PC-9 (cell line): ENCODE measurements around the gene EPS15. TPM values are rescaled to one million over a fixed set of nuclear protein-coding genes. Genes with fewer than 3 reads are reported as not detected.
A peak's percentile ranks its signal among the peaks of the same experiment; 100 is the strongest.

Experiments used
- BruUV-seq: library from RNA; stranded (reverse); fragments of 400-500 nt; replicated peaks from 2 replicates; lab custom pipeline; 2021; lab: Mats Ljungman, UMichigan
- CTCF ChIA-PET: fragments of 300-600 bp; sonication (Branson Sonifier 250); formaldehyde crosslinking; loops from one replicate; lab custom pipeline; 2022; ENCODE audit warnings: antibody characterized with exemption; lab: Charles Lee
- POLR2A ChIA-PET: fragments of 300-600 bp; sonication (Branson Sonifier 250); formaldehyde crosslinking; loops from one replicate; lab custom pipeline; 2022; ENCODE audit warnings: antibody characterized with exemption; ENCODE audit not compliant: unreplicated experiment; lab: Charles Lee
- DNase-seq, 2 experiments: peaks; one replicate each; pipeline versions ENCODE4 v3.0.0 to v3.0.0-alpha.2; 2015 to 2022; ENCODE audit warnings: mixed read lengths in 1 of 2
- H2AFZ ChIP-seq: fragments of 200-600 bp; sonication (generic); 2 replicates; pipeline ENCODE4 v1.8.1; 2017; ENCODE audit warnings: antibody characterized with exemption
- H3F3A ChIP-seq: fragments of 200-600 bp; sonication (generic); 2 replicates; pipeline ENCODE4 v1.8.1; 2017; ENCODE audit warnings: antibody characterized with exemption, mild to moderate bottlenecking, low read depth; ENCODE audit not compliant: insufficient read depth
- H3K27ac ChIP-seq: fragments of 200-600 bp; sonication (generic); 2 replicates; pipeline ENCODE4 v1.6.1; 2016; ENCODE audit warnings: mixed run types
- H3K27me3 ChIP-seq: fragments of 200-600 bp; sonication (generic); 2 replicates; pipeline ENCODE4 v1.6.1; 2016; ENCODE audit warnings: low read depth, mixed run types; ENCODE audit not compliant: insufficient read depth
- H3K36me3 ChIP-seq: fragments of 200-600 bp; sonication (generic); 2 replicates; pipeline ENCODE4 v1.6.1; 2016; ENCODE audit warnings: low read depth, mixed run types
- H3K4me1 ChIP-seq: fragments of 200-600 bp; sonication (generic); replicated peaks from 2 replicates; pipeline ENCODE4 v1.6.1; 2016; ENCODE audit warnings: mixed run types; ENCODE audit not compliant: insufficient read depth
- H3K4me2 ChIP-seq: fragments of 200-600 bp; sonication (generic); 2 replicates; pipeline ENCODE4 v1.6.1; 2017; ENCODE audit warnings: mixed run types
- H3K4me3 ChIP-seq: fragments of 200-600 bp; sonication (generic); 2 replicates; pipeline ENCODE4 v1.6.1; 2016; ENCODE audit warnings: mixed run types
- H3K79me2 ChIP-seq: fragments of 200-600 bp; sonication (generic); 2 replicates; pipeline ENCODE4 v1.6.1; 2017; ENCODE audit warnings: low read depth, mixed run types
- H3K9me2 ChIP-seq: fragments of 200-600 bp; sonication (generic); 2 replicates; pipeline ENCODE4 v1.8.1; 2017; ENCODE audit warnings: mild to moderate bottlenecking; ENCODE audit not compliant: insufficient read depth
- H3K9me3 ChIP-seq: fragments of 200-600 bp; sonication (generic); 2 replicates; pipeline ENCODE4 v1.8.1; 2016; ENCODE audit warnings: low read depth; ENCODE audit not compliant: insufficient read depth
- H4K20me1 ChIP-seq: fragments of 200-600 bp; sonication (generic); 2 replicates; pipeline ENCODE4 v1.8.1; 2017; ENCODE audit not compliant: insufficient read depth
- EZH2 ChIP-seq: fragments of 200-600 bp; sonication (generic); IDR thresholded peaks from 2 replicates; pipeline ENCODE4 v1.8.0; 2017; ENCODE audit warnings: antibody characterized with exemption, low read depth
- intact Hi-C: fragments of 100-400 bp; cut with micrococcal nuclease; formaldehyde crosslinking; loops from one replicate; pipeline ENCODE4 v1.10.0; 2022; ENCODE audit not compliant: unreplicated experiment
- total RNA-seq: library from RNA; stranded (reverse); gene quantifications from 2 replicates; pipeline ENCODE4 v1.2.3, GENCODE V29; 2021
- TF ChIP-seq, protein P1 (sequence below): fragments of 200-600 bp; sonication (generic); conservative IDR thresholded peaks from 2 replicates; pipeline ENCODE4 v1.6.1; 2017; ENCODE audit warnings: mixed run types, antibody characterized with exemption, mild to moderate bottlenecking, moderate library complexity

The EPS15 gene
- total RNA-seq, 1 experiment from 2014 or later = 60.1 TPM

GRCh38 chr1:51314974-51315373, 204.1 kb downstream of the EPS15 start:
- H3F3A ChIP-seq = peaks cover 23% of the 10 kb centered on the region
- H3K9me2 ChIP-seq = no peaks in the 10 kb centered on the region
- POLR2A ChIA-PET = interaction anchor here (0.5 to 0.6 kb wide), 3 partner anchors 12 to 52 kb away, joined by 3 to 21 read pairs (median 15); no protein-coding TSS in a partner anchor
- no peak for TF ChIP-seq EZH2
- TF ChIP-seq, protein P1, sequence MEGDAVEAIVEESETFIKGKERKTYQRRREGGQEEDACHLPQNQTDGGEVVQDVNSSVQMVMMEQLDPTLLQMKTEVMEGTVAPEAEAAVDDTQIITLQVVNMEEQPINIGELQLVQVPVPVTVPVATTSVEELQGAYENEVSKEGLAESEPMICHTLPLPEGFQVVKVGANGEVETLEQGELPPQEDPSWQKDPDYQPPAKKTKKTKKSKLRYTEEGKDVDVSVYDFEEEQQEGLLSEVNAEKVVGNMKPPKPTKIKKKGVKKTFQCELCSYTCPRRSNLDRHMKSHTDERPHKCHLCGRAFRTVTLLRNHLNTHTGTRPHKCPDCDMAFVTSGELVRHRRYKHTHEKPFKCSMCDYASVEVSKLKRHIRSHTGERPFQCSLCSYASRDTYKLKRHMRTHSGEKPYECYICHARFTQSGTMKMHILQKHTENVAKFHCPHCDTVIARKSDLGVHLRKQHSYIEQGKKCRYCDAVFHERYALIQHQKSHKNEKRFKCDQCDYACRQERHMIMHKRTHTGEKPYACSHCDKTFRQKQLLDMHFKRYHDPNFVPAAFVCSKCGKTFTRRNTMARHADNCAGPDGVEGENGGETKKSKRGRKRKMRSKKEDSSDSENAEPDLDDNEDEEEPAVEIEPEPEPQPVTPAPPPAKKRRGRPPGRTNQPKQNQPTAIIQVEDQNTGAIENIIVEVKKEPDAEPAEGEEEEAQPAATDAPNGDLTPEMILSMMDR = no peak
- no peaks in the 10 kb centered on the region for H4K20me1 ChIP-seq
- no peaks in the 10 kb centered on the region for H3K27me3 ChIP-seq
- CTCF ChIA-PET = no interaction called here
- H3K36me3 ChIP-seq = no peaks in the 10 kb centered on the region
- no peak overlapping the region for H3K4me3 ChIP-seq
- H3K27ac ChIP-seq = peak overlapping the region; percentile 99
- DNase-seq = no peak
- peaks cover 32% of the 10 kb centered on the region for H3K4me1 ChIP-seq
- no TSS peak for BruUV-seq
- H3K79me2 ChIP-seq = no peaks in the 10 kb centered on the region
- H3K9me3 ChIP-seq = no peaks in the 10 kb centered on the region
- H2AFZ ChIP-seq = no peak overlapping the region
- intact Hi-C loops = no loop called here
- H3K4me2 ChIP-seq = peak overlapping the region; percentile 82

DNA sequence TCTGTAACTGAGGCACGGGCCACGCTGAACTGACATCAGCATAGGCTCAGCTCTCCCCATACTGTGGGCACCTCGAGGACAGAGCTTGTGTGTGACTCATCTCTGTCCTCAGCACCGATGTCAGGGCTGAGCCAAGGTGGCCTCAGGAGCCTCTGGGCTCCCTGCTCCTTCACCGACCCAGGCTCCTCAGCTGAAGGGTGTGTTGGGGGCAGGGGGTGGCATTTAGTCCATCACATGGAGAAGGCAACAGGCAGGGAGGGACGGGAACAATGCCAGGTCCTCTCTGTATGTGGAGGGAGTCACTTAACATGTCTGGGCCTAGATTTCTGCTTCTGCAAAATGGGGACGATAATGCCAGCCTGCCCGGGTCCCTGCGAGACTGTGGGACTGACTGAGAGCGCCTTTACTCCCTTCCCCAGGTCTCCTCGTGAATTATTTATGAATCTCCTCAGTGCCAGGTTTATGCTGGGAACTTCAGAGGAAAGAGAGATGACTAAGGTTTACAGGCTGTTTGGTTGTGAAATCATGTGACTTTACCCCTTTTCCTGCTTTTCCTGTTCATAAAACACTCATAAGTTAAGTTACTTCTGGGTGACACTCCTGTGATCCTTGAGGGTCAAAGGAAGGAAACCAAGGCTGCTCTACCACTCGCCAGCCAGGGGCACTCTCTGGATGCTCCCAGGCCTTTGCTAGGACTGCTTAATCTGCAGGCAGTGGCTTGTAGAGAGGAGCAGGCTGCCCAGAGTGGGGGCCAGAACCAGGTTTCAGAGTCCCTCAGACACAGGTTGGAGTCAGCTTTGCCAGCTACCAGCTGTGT, 204.9 kb downstream of the EPS15 start:
- DNase-seq = peak; percentile 42 to 93
- Histone ChIP-seq H3K9me3 (no peaks in the 10 kb centered on the region), H3K79me2 (no peaks in the 10 kb centered on the region), H4K20me1 (no peaks in the 10 kb centered on the region), H3K27me3 (no peaks in the 10 kb centered on the region), H3K4me3 (peak overlapping the region; percentile 22; the same call in 1 of the 2 replicates), H3K9me2 (no peaks in the 10 kb centered on the region), H3F3A (peaks cover 23% of the 10 kb centered on the region), H3K36me3 (no peaks in the 10 kb centered on the region), H2AFZ (peak overlapping the region; percentile 72), H3K4me1 (peaks cover 32% of the 10 kb centered on the region), H3K27ac (peak overlapping the region; percentile 99), H3K4me2 (peak overlapping the region; percentile 82)
- CTCF ChIA-PET = no interaction called here
- TF ChIP-seq, protein P1 = no peak
- no peak for TF ChIP-seq EZH2
- intact Hi-C loops = no loop called here
- POLR2A ChIA-PET = interaction anchor here (0.6 kb wide), 1 partner anchor 13 kb away, joined by 15 read pairs; no protein-coding TSS in a partner anchor
- BruUV-seq = TSS peak; percentile 78

DNA sequence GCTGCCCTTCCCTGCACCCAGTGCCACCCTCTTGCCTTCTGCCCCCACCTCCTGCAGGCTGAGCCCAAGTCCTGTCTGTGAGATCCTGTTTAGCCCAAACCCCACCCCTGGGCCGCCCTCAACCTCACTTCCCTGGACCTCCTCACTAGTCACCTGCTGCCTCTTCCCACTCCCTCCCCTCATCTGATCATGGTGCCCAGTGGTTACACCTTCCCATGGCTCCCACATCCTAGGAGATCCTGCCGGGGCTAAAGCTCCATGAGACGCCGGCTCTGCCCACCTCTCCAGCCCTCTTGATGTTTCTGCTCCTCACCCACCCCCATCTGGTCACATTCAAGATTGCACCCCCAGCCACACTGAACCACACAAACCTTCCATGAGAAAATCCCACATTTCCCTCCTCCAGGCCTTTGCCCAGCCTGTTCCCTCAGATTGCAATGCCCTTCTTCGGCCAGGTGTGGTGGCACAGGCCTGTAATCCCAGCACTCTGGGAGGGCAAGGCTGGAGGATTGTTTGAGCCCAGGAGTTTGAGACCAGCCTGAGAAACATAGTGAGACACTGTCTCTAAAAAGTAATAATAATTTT, 205.7 kb downstream of the EPS15 start:
- Histone ChIP-seq H3K27me3 (no peaks in the 10 kb centered on the region), H3K36me3 (no peaks in the 10 kb centered on the region), H3K9me3 (no peaks in the 10 kb centered on the region), H3K4me3 (no peak overlapping the region), H3K79me2 (no peaks in the 10 kb centered on the region), H3K4me1 (peaks cover 32% of the 10 kb centered on the region), H2AFZ (no peak overlapping the region), H3K4me2 (peak overlapping the region; percentile 82), H4K20me1 (no peaks in the 10 kb centered on the region), H3K27ac (peak overlapping the region; percentile 99), H3K9me2 (no peaks in the 10 kb centered on the region), H3F3A (peaks cover 23% of the 10 kb centered on the region)
- POLR2A ChIA-PET = no interaction called here
- TF ChIP-seq, protein P1 = peak; percentile 47; the same call in 1 of the 2 replicates
- TF ChIP-seq EZH2 = no peak
- CTCF ChIA-PET = no interaction called here
- BruUV-seq = no TSS peak
- no peak for DNase-seq
- intact Hi-C loops = no loop called here
